Endodermal cell (in vitro differentiated cells): ENCODE measurements around the gene IGFBPL1. TPM values are rescaled to one million over a fixed set of nuclear protein-coding genes. Genes with fewer than 3 reads are reported as not detected.

ENCODE experiments used
- DNase-seq: peaks from one replicate; pipeline ENCODE4 v3.0.0-alpha.2; 2017
- H3K27ac ChIP-seq: 2 replicates; pipeline ENCODE4 v1.5.1; 2013; ENCODE audit warnings: mild to moderate bottlenecking, low read depth, low read length, moderate library complexity
- H3K27me3 ChIP-seq: 2 replicates; pipeline ENCODE4 v1.6.1; 2013; ENCODE audit warnings: mild to moderate bottlenecking, low read length, moderate library complexity; ENCODE audit not compliant: insufficient read depth, control insufficient read depth, poor library complexity, severe bottlenecking
- H3K36me3 ChIP-seq: 2 replicates; pipeline ENCODE4 v1.7.0; 2013; ENCODE audit warnings: mild to moderate bottlenecking, low read length, moderate library complexity; ENCODE audit not compliant: control insufficient read depth, insufficient read depth
- H3K4me1 ChIP-seq: one replicate; pipeline ENCODE4 v1.7.0; 2013; ENCODE audit warnings: low read length; ENCODE audit not compliant: control insufficient read depth, insufficient read depth
- H3K4me3 ChIP-seq: 2 replicates; pipeline ENCODE4 v1.5.1; 2013; ENCODE audit warnings: mild to moderate bottlenecking, low read length, moderate library complexity
- H3K9ac ChIP-seq: 2 replicates; pipeline ENCODE4 v1.6.1; 2013; ENCODE audit warnings: mild to moderate bottlenecking, low read length, moderate library complexity; ENCODE audit not compliant: poor library complexity, severe bottlenecking; ENCODE audit errors: extremely low read depth
- H3K9me3 ChIP-seq: 2 replicates; pipeline ENCODE4 v1.6.1; 2013; ENCODE audit warnings: mild to moderate bottlenecking, low read length, moderate library complexity; ENCODE audit not compliant: control insufficient read depth
- H3K27ac Mint-ChIP-seq: 2 replicates; pipeline ENCODE4 v1.8.0; 2020; ENCODE audit warnings: mixed read lengths
- H3K27me3 Mint-ChIP-seq: 2 replicates; pipeline ENCODE4 v1.8.0; 2021; ENCODE audit warnings: mild to moderate bottlenecking, mixed read lengths; ENCODE audit not compliant: insufficient read depth
- H3K36me3 Mint-ChIP-seq: 2 replicates; pipeline ENCODE4 v1.8.0; 2020; ENCODE audit warnings: low read depth, mixed read lengths
- H3K4me1 Mint-ChIP-seq: 2 replicates; pipeline ENCODE4 v1.8.0; 2020; ENCODE audit warnings: mixed read lengths
- H3K4me3 Mint-ChIP-seq: 2 replicates; pipeline ENCODE4 v1.8.0; 2020; ENCODE audit warnings: mild to moderate bottlenecking, moderate library complexity, mixed read lengths
- H3K9me3 Mint-ChIP-seq: 2 replicates; pipeline ENCODE4 v1.8.0; 2020; ENCODE audit warnings: mild to moderate bottlenecking, mixed read lengths
- CTCF ChIP-seq: fragments of 200-600 bp; sonication (generic); conservative IDR thresholded peaks from 2 replicates; pipeline ENCODE4 v1.5.0; 2021; ENCODE audit warnings: antibody characterized with exemption, mild to moderate bottlenecking
- WGBS, 2 experiments: methylation state at CpG; one replicate each; pipeline versions ENCODE4 v1.1.5 to v1.1.7; 2013; ENCODE audit warnings: missing lambda C conversion rate in 2 of 2, mixed read lengths in 1 of 2; ENCODE audit not compliant: insufficient coverage in 1 of 2, insufficient read length in 1 of 2; 5-methylcytosine and 5-hydroxymethylcytosine counted together
- total RNA-seq, 2 donors: library from RNA; stranded (reverse); fragmentation: NEBNext Ultra II Directional in 1 of 2; extraction: Animal tissue kit (Norgen Biotek cat#: 25700) in 1 of 2; gene quantifications; 2 replicates in 1 of 2; 3 replicates in 1 of 2; pipeline ENCODE4 v1.2.1, GENCODE V29; 2021

The IGFBPL1 gene
- total RNA-seq, 2 donors from 2014 or later: 40.5 to 90.3 TPM

- peaks cover 26% of the 10 kb centered on the region for H3K36me3 ChIP-seq
- H3K4me1 Mint-ChIP-seq: peaks cover 48% of the 10 kb centered on the region
- H3K27ac Mint-ChIP-seq: peak overlapping the region; percentile 92
- peaks cover 36% of the 10 kb centered on the region for H3K36me3 Mint-ChIP-seq
- H3K4me3 Mint-ChIP-seq: peak overlapping the region; percentile 92
- peaks cover 9% of the 10 kb centered on the region for H3K4me1 ChIP-seq
- WGBS, 2 experiments: 11 to 15% methylated on average over 6 to 9 of the region's 9 CpGs
- no peak for DNase-seq
- H3K27ac ChIP-seq: no peak overlapping the region
- no peaks in the 10 kb centered on the region for H3K9me3 Mint-ChIP-seq
- no peaks in the 10 kb centered on the region for H3K27me3 ChIP-seq
- no peak for TF ChIP-seq CTCF
- no peaks in the 10 kb centered on the region for H3K9me3 ChIP-seq
- H3K9ac ChIP-seq: peak overlapping the region; percentile 62
- peak overlapping the region; percentile 92 for H3K4me3 ChIP-seq
- peaks cover 8% of the 10 kb centered on the region for H3K27me3 Mint-ChIP-seq
Measured at GRCh38 chr9:38393128-38393796, 31.0 kb downstream of the IGFBPL1 start.

- no peaks in the 10 kb centered on the region for H3K9me3 Mint-ChIP-seq
- peak within 1 kb of the TSS; percentile 92 for H3K4me3 Mint-ChIP-seq
- H3K4me3 ChIP-seq: peak within 1 kb of the TSS; percentile 92
- peak within 1 kb of the TSS; percentile 92 for H3K27ac Mint-ChIP-seq
- WGBS, 2 experiments: 0 to 1% methylated on average over 14 to 58 of the region's 58 CpGs
- peaks cover 20% of the 10 kb centered on the region for H3K36me3 ChIP-seq
- peaks cover 9% of the 10 kb centered on the region for H3K4me1 ChIP-seq
- H3K36me3 Mint-ChIP-seq: peaks cover 30% of the 10 kb centered on the region
- H3K9me3 ChIP-seq: no peaks in the 10 kb centered on the region
- peaks cover 48% of the 10 kb centered on the region for H3K4me1 Mint-ChIP-seq
- no peaks in the 10 kb centered on the region for H3K27me3 ChIP-seq
- H3K9ac ChIP-seq: peak within 1 kb of the TSS; percentile 62
- peak; percentile 96 for DNase-seq
- H3K27ac ChIP-seq: no peak within 1 kb of the TSS
- H3K27me3 Mint-ChIP-seq: peaks cover 8% of the 10 kb centered on the region
- peak; percentile 47 for TF ChIP-seq CTCF
Measured at GRCh38 chr9:38392235-38393127, 31.8 kb downstream of the IGFBPL1 start, which contains the start of gene ALDH1B1. Gene ALDH1B1, plus strand, starts transcription at chr9:38392702. Its CDS starts 3,047 bp downstream, at chr9:38395749.

GRCh38 chr9:38391278-38392118 is 32.8 kb downstream of the IGFBPL1 start:
- H3K4me3 ChIP-seq: peak overlapping the region; percentile 92
- Mint-ChIP-seq H3K27ac (no peak overlapping the region), H3K36me3 (peaks cover 20% of the 10 kb centered on the region), H3K9me3 (no peaks in the 10 kb centered on the region), H3K4me3 (peak overlapping the region; percentile 92), H3K4me1 (peaks cover 52% of the 10 kb centered on the region), H3K27me3 (peaks cover 12% of the 10 kb centered on the region)
- peaks cover 9% of the 10 kb centered on the region for H3K4me1 ChIP-seq
- no peak for DNase-seq
- TF ChIP-seq CTCF: no peak
- no peaks in the 10 kb centered on the region for H3K27me3 ChIP-seq
- 89 to 92% methylated on average over 11 to 17 of the region's 18 CpGs for WGBS, 2 experiments
- no peak overlapping the region for H3K27ac ChIP-seq
- H3K9me3 ChIP-seq: no peaks in the 10 kb centered on the region
- peaks cover 10% of the 10 kb centered on the region for H3K36me3 ChIP-seq
- H3K9ac ChIP-seq: no peak overlapping the region
